Measurements from ENCODE around the gene MMP12. TPM values are rescaled to one million over a fixed set of nuclear protein-coding genes. Genes with fewer than 3 reads are reported as not detected.

The MMP12 gene
- total RNA-seq, 1 experiment from 2014 or later: 4.6 TPM

Other genes with a start within 250 kb of the MMP12 start
- not detected in 2 replicates for gene MMP20, start 249.7 kb downstream of the MMP12 start, total RNA-seq (2014; rRNA removed; shearing (Covaris generic))
- gene MMP27, start 169.2 kb downstream of the MMP12 start, total RNA-seq (2014; rRNA removed; shearing (Covaris generic)): not detected in 2 replicates
- not detected in 2 replicates for gene MMP8, start 150.0 kb downstream of the MMP12 start, total RNA-seq (2014; rRNA removed; shearing (Covaris generic))
- 0.37 TPM in 1 of 2 replicates, not detected in the other for gene MMP10, start 94.4 kb downstream of the MMP12 start, total RNA-seq (2014; rRNA removed; shearing (Covaris generic))
- gene MMP1, start 76.8 kb downstream of the MMP12 start, total RNA-seq (2014; rRNA removed; shearing (Covaris generic)): 75.7 and 80.6 TPM in 2 replicates
- gene MMP3, start 31.4 kb downstream of the MMP12 start, total RNA-seq (2014; rRNA removed; shearing (Covaris generic)): 126 and 136 TPM in 2 replicates
- gene MMP13, start 80.8 kb upstream of the MMP12 start, total RNA-seq (2014; rRNA removed; shearing (Covaris generic)): 96.9 and 103 TPM in 2 replicates
- gene DCUN1D5, start 217.2 kb upstream of the MMP12 start, total RNA-seq (2014; rRNA removed; shearing (Covaris generic)): 83.4 and 99.6 TPM in 2 replicates
- 7.3 and 9.3 TPM in 2 replicates for gene DYNC2H1, start 234.4 kb upstream of the MMP12 start, total RNA-seq (2014; rRNA removed; shearing (Covaris generic))